ENCODE measurements around the gene HOXA9.

Gene HOXA9

DNA sequence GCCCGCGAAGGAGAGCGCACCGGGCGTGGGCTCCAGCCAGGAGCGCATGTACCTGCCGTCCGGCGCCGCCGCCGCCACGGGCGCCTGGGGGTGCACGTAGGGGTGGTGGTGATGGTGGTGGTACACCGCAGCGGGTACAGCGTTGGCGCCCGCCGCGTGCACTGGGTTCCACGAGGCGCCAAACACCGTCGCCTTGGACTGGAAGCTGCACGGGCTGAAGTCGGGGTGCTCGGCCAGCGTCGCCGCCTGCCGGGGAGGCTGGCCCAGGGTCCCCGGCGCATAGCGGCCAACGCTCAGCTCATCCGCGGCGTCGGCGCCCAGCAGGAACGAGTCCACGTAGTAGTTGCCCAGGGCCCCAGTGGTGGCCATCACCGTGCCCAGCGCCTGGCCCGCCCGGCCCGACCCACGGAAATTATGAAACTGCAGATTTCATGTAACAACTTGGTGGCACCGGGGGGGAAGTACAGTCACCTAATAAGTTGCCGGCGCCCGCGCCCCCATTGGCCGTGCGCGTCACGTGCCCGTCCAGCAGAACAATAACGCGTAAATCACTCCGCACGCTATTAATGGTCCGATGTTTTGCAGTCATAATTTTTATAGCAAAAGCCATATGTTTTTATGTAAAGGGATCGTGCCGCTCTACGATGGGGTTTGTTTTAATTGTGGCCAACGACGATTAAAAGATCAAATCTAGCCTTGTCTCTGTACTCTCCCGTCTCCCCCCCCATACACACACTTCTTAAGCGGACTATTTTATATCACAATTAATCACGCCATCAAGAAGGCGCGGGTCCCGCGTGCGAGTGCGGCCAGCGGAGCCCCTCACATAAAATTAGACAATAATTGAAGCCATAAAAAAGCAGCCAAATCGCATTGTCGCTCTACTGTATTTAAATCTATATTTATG lies at the start of gene HOXA9:
TSS of gene HOXA9 (minus strand) at position 449 of the 907 bp plus-strand sequence. CDS start at position 369, 80 bp downstream.
- TF ChIP-seq, protein P1, sequence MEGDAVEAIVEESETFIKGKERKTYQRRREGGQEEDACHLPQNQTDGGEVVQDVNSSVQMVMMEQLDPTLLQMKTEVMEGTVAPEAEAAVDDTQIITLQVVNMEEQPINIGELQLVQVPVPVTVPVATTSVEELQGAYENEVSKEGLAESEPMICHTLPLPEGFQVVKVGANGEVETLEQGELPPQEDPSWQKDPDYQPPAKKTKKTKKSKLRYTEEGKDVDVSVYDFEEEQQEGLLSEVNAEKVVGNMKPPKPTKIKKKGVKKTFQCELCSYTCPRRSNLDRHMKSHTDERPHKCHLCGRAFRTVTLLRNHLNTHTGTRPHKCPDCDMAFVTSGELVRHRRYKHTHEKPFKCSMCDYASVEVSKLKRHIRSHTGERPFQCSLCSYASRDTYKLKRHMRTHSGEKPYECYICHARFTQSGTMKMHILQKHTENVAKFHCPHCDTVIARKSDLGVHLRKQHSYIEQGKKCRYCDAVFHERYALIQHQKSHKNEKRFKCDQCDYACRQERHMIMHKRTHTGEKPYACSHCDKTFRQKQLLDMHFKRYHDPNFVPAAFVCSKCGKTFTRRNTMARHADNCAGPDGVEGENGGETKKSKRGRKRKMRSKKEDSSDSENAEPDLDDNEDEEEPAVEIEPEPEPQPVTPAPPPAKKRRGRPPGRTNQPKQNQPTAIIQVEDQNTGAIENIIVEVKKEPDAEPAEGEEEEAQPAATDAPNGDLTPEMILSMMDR (IDR thresholded peaks at IDR 0.05; ENCODE audit: insufficient read depth, low read length, poor library complexity, severe bottlenecking): no peak
- Histone ChIP-seq H3K4me3 (replicated peaks; ENCODE audit: low read depth, low read length) (no peak within 1 kb of the TSS), H3K27me3 (replicated peaks; ENCODE audit: control insufficient read depth, insufficient read depth, low read length) (peaks cover 2% of the 10 kb centered on the region), H3K36me3 (ENCODE audit: control insufficient read depth, insufficient read depth, low read length) (no peaks in the 10 kb centered on the region)
- DNase-seq (ENCODE audit: extremely low read depth, insufficient read length): no peak

DNA sequence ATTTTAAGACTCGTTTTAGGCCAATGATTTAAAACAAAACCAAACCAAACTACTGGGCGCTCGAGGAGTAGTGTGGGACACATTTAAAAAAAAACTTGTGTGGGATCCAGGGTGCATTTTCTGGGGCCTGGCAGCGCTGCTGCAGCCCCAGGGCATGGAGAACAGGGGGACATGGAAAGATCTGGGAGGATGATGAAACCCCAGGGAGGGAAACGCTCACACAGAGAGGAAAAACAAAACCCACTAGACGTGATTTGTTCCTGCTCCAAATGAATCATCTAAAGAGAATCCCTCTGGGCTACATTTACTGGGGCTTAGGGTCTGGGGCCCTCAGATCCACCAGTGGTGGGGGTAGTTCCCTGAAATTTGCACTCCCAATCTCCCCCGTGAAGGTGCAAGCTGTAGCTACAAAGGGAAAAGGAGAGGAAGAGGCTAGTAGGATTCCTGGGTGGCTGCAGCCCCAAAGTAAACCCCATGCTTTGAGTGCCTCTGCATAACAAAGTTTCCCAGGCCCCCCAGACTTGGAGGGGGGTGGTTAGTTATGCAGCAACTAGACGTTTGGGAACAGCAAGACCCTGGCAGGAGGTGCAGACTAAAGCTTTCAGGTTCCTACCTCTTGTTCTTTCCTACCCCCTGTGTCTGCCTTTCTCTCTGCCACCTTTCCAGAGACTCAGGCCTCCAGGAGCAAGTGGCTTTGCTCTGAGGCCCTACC lies 49.1 kb upstream of the HOXA9 start:
- no peak for DNase-seq (ENCODE audit: extremely low read depth, insufficient read length)
- TF ChIP-seq, protein P1 (IDR thresholded peaks at IDR 0.05; ENCODE audit: insufficient read depth, low read length, poor library complexity, severe bottlenecking): no peak
- Histone ChIP-seq H3K27me3 (replicated peaks; ENCODE audit: control insufficient read depth, insufficient read depth, low read length) (no peaks in the 10 kb centered on the region; the same call in none of the 2 replicates), H3K36me3 (ENCODE audit: control insufficient read depth, insufficient read depth, low read length) (no peaks in the 10 kb centered on the region), H3K4me3 (replicated peaks; ENCODE audit: low read depth, low read length) (no peak overlapping the region)

DNA sequence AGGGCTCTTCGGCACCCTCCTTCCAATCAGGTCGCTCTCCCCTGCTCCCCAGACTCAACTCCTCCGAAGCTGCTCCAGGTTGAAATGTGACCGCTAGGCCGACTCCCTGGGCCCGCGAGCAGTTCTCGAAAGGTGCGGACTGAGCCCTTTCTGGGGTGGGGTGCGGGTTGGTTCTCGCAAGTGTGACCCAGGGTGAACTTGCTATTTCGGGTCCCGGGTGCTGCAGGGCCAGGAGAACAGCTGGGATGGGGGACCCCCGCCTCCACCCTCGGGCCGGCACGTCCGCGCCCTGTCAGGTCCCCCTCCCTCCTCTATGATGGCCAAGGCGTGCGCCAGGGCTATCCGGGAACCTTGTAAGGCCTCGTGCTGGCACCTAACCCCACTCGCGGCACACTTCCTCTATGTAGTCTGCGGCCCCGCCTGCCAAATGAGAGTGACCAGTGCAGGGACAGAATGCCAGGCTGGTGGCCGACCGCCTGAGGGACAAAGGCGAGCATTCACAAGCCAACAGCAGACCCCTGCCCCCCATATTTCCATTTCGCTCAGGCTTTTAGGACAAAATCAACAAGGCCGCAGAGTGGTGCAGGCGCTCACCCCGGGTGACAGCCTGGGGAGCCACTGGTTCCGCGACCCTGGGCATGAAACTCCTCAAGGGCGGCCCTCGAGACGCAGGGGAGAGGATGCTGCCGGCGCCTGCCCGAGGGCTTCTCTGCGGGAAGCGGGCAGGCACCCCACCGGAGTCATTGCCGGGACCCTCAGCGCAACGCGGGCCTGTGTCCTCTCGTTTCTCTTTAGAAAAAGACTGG lies 48.3 kb upstream of the HOXA9 start:
- H3K4me3 ChIP-seq (replicated peaks; ENCODE audit: low read depth, low read length): no peak overlapping the region
- no peaks in the 10 kb centered on the region; the same call in none of the 2 replicates for H3K27me3 ChIP-seq (replicated peaks; ENCODE audit: control insufficient read depth, insufficient read depth, low read length)
- TF ChIP-seq, protein P1 (IDR thresholded peaks at IDR 0.05; ENCODE audit: insufficient read depth, low read length, poor library complexity, severe bottlenecking): no peak
- H3K36me3 ChIP-seq (ENCODE audit: control insufficient read depth, insufficient read depth, low read length): no peaks in the 10 kb centered on the region
- DNase-seq (ENCODE audit: extremely low read depth, insufficient read length): no peak

DNA sequence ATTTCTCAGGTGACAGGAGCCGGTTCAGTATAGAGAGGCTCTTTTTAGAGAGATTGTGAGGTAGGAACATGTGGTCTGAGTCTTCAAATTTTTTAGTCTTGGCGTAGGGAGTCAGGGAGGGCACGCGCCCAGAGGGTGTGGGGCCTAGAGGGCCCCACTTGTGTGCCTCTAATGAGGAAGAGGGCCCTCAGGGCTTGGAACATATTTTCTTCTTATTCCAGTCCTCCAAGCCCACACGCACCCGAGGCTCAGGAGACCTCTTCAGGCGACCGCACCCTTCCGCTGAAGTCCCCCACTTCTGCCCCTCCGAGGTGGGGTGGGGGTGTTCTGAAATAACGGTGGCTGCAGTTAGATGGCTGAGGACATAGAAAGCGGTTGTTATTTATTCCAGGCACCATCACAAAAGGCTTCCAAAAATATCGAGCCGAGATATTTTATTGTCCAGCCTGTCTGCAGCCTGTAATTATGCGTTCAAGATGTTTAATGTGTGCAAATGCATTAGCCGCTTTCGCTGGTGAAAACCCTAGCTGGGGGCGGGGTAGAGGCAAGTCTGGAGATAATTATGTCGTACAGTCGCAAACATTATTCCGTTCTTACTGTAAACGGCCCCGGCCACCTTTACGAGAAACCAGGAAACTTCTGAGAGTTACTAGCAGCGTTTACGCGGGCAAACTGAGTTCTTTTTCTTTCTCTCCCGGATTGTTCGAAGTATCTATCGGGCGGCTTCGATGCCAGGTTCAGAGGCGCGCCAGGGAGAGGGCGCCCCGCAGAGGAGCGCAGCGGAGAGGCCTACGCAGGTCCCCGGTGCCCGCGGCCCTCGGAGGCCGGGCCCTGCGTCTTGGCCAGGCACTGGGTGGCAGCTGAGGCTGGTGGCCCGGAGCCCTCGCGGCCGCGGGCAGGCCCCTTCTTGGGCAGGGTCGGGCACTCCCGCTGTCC lies 47.4 kb upstream of the HOXA9 start:
- TF ChIP-seq, protein P1 (IDR thresholded peaks at IDR 0.05; ENCODE audit: insufficient read depth, low read length, poor library complexity, severe bottlenecking): no peak
- H3K36me3 ChIP-seq (ENCODE audit: control insufficient read depth, insufficient read depth, low read length): no peaks in the 10 kb centered on the region
- DNase-seq (ENCODE audit: extremely low read depth, insufficient read length): no peak
- H3K4me3 ChIP-seq (replicated peaks; ENCODE audit: low read depth, low read length): no peak overlapping the region
- H3K27me3 ChIP-seq (replicated peaks; ENCODE audit: control insufficient read depth, insufficient read depth, low read length): no peaks in the 10 kb centered on the region; the same call in none of the 2 replicates

Data from GM06990 (cell line).